ENCODE data around the gene MYO15B.

Gene MYO15B

GRCh38 chr17:75626496-75627038 lies 39.0 kb downstream of the MYO15B start:
- Histone ChIP-seq H3K9me2 (replicated peaks; ENCODE audit: low read depth, low read length) (no peaks in the 10 kb centered on the region), H3K9me3 (ENCODE audit: insufficient read depth, low read depth, low read length) (no peaks in the 10 kb centered on the region), H3K9ac (ENCODE audit: low read depth, low read length, poor library complexity, severe bottlenecking) (no peak overlapping the region), H3K4me2 (ENCODE audit: low read depth, low read length, poor library complexity, severe bottlenecking) (no peak overlapping the region), H4K20me1 (ENCODE audit: insufficient read depth, low read length, poor library complexity, severe bottlenecking) (no peaks in the 10 kb centered on the region), H3K4me3 (ENCODE audit: low read length, poor library complexity, severe bottlenecking) (no peak overlapping the region), H2AFZ (ENCODE audit: low read length) (no peak overlapping the region), H3F3A (ENCODE audit: low read depth) (no peaks in the 10 kb centered on the region), H3K36me3 (ENCODE audit: insufficient read depth, low read length) (no peaks in the 10 kb centered on the region), H3K4me1 (ENCODE audit: insufficient read depth, low read length, poor library complexity, severe bottlenecking) (no peaks in the 10 kb centered on the region), H3K27me3 (ENCODE audit: insufficient read depth, low read length, poor library complexity, severe bottlenecking) (no peaks in the 10 kb centered on the region), H3K79me2 (ENCODE audit: insufficient read depth, low read length) (no peaks in the 10 kb centered on the region)
- TF ChIP-seq EZH2phosphoT487 (IDR thresholded peaks at IDR 0.05; ENCODE audit: borderline replicate concordance) (no peak), CTCF (conservative IDR thresholded peaks at IDR 0.05; ENCODE audit: low read length) (no peak)

GRCh38 chr17:75627094-75627493 lies 39.5 kb downstream of the MYO15B start:
- Histone ChIP-seq H3K9me3 (ENCODE audit: insufficient read depth, low read depth, low read length) (no peaks in the 10 kb centered on the region), H3K27me3 (ENCODE audit: insufficient read depth, low read length, poor library complexity, severe bottlenecking) (no peaks in the 10 kb centered on the region), H3K4me2 (ENCODE audit: low read depth, low read length, poor library complexity, severe bottlenecking) (no peak overlapping the region), H3K9me2 (replicated peaks; ENCODE audit: low read depth, low read length) (no peaks in the 10 kb centered on the region), H3K79me2 (ENCODE audit: insufficient read depth, low read length) (no peaks in the 10 kb centered on the region), H3K4me3 (ENCODE audit: low read length, poor library complexity, severe bottlenecking) (no peak overlapping the region), H4K20me1 (ENCODE audit: insufficient read depth, low read length, poor library complexity, severe bottlenecking) (no peaks in the 10 kb centered on the region), H3K36me3 (ENCODE audit: insufficient read depth, low read length) (no peaks in the 10 kb centered on the region), H2AFZ (ENCODE audit: low read length) (no peak overlapping the region), H3K9ac (ENCODE audit: low read depth, low read length, poor library complexity, severe bottlenecking) (no peak overlapping the region), H3F3A (ENCODE audit: low read depth) (no peaks in the 10 kb centered on the region), H3K4me1 (ENCODE audit: insufficient read depth, low read length, poor library complexity, severe bottlenecking) (no peaks in the 10 kb centered on the region)
- no peak for TF ChIP-seq EZH2phosphoT487 (IDR thresholded peaks at IDR 0.05; ENCODE audit: borderline replicate concordance)
- no peak for TF ChIP-seq CTCF (conservative IDR thresholded peaks at IDR 0.05; ENCODE audit: low read length)

- Histone ChIP-seq H2AFZ (ENCODE audit: low read length) (no peak overlapping the region), H3K79me2 (ENCODE audit: insufficient read depth, low read length) (no peaks in the 10 kb centered on the region), H3K9me3 (ENCODE audit: insufficient read depth, low read depth, low read length) (no peaks in the 10 kb centered on the region), H4K20me1 (ENCODE audit: insufficient read depth, low read length, poor library complexity, severe bottlenecking) (no peaks in the 10 kb centered on the region), H3K27me3 (ENCODE audit: insufficient read depth, low read length, poor library complexity, severe bottlenecking) (no peaks in the 10 kb centered on the region), H3K4me2 (ENCODE audit: low read depth, low read length, poor library complexity, severe bottlenecking) (no peak overlapping the region), H3K4me3 (ENCODE audit: low read length, poor library complexity, severe bottlenecking) (no peak overlapping the region), H3K9ac (ENCODE audit: low read depth, low read length, poor library complexity, severe bottlenecking) (no peak overlapping the region), H3K4me1 (ENCODE audit: insufficient read depth, low read length, poor library complexity, severe bottlenecking) (peaks cover 4% of the 10 kb centered on the region), H3F3A (ENCODE audit: low read depth) (no peaks in the 10 kb centered on the region), H3K9me2 (replicated peaks; ENCODE audit: low read depth, low read length) (no peaks in the 10 kb centered on the region), H3K36me3 (ENCODE audit: insufficient read depth, low read length) (no peaks in the 10 kb centered on the region)
- TF ChIP-seq CTCF (conservative IDR thresholded peaks at IDR 0.05; ENCODE audit: low read length) (no peak), EZH2phosphoT487 (IDR thresholded peaks at IDR 0.05; ENCODE audit: borderline replicate concordance) (no peak)
Observed at GRCh38 chr17:75628425-75628824, 40.8 kb downstream of the MYO15B start.
